Stimulated activated CD4-positive, alpha-beta T cell treated with anti-CD3 and anti-CD28 coated beads, Interleukin-12 subunit alpha, Interleukin-12 subunit beta, amount 100 ng/mL, for 4 hours (primary cell): Measurements from ENCODE around the gene PRR32.
"Not testable (repeated sequence)": the region's sequence is repeated elsewhere in the genome, so short reads cannot be mapped to it uniquely, and the experiment has no call there.

Source experiments
- DNase-seq: peaks from one replicate; pipeline ENCODE4 v3.0.0-alpha.2; 2020

The PRR32 gene, protein sequence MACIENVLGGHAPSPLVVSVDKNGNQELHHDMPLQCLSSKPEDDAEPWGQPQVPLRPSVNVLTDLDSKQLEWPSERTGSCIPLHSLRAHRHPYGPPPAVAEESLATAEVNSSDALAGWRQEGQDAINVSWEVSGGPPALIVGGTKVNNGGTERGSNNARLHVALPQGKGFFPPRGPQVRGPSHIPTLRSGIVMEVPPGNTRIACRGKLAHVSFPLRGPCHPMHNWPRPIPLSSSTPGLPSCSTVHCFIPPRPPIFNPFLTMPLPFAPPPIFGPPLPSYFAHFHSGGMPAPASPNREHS

DNA sequence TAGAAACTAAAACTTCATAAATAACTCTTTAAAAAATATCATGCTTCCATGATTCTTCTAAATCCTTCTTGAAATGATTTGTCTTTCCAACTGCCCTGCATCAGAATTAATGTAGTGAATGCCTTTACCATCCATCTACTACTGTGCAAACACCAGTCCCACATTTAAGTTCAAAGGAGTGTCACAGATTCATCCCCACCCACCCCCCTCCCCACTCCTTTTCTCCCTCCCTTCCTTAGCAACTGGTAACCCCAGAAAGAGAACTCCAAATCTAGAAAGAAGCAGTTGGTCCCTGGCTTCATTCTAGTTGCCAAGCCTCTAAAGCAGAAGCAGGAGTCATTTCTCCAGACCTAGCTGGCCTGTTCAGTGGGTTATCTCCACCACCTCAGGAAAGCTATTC lies at the start of gene PRR32:
Gene PRR32, plus strand, starts transcription at position 301 of the 400 bp plus-strand sequence. CDS start 115 bp downstream, outside the sequence.
- DNase-seq = no peak

DNA sequence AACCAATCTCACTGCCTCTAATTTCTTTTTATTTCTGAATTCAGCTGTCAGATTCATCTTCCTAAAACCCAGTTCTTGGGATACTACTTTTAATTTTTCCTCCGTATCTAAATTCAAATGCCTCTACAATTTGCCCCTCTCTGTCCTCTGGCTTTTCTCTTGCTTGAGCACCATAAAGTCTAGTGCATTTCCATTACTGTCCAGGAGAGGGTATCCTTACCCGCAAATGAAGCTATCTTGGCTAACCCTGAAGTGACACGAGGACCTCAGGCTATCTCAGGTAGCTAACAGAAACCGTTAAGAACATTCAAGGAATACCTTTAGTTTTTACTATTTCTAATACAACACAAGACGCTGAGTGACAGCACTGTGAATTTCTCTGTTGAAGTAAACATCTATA lies 49.4 kb upstream of the PRR32 start:
- DNase-seq = no peak

- DNase-seq = no peak
Observed at GRCh38 chrX:126785539-126785938, 34.0 kb upstream of the PRR32 start.

DNA sequence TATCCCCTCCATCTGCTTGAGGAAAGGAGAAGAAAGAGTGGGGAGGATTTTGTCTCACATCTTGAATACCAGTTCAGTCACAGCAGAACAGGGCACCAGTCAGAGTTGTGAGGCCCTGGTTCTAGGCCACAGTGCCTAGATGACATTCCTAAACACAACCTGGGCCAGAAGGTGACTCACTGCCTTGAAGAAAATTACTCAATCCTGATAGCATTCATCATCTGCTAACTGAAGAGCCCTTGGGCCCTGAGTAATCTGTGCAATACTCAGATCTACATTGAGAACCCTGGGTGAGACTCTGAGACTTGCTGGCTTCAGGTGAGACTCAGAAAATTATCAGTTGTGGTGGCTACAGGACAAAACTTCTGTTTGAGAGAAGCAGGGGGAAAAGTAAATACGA lies 20.5 kb upstream of the PRR32 start:
- no peak for DNase-seq

DNA sequence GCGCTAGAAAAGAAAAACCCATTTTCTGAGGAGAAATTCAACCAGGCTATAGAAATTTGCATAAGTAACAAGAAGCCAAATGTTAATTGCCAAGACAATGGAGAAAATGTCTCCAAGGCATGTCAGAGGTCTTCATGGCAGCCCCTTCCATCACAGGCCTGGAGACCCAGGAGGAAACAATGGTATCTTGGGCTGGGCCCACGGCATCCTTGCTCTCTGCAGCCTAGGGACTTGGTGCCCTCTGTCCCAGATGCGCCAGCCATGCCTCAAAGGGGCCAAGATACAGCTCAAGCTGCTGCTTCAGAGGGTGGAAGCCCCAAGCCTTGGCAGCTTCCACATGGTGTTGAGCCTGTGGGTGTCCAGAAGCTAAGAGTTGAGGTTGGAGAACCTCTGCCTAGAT lies 12.7 kb upstream of the PRR32 start:
- not testable (repeated sequence) for DNase-seq

GRCh38 chrX:126815806-126816205 lies 3.7 kb upstream of the PRR32 start:
- no peak for DNase-seq

DNA sequence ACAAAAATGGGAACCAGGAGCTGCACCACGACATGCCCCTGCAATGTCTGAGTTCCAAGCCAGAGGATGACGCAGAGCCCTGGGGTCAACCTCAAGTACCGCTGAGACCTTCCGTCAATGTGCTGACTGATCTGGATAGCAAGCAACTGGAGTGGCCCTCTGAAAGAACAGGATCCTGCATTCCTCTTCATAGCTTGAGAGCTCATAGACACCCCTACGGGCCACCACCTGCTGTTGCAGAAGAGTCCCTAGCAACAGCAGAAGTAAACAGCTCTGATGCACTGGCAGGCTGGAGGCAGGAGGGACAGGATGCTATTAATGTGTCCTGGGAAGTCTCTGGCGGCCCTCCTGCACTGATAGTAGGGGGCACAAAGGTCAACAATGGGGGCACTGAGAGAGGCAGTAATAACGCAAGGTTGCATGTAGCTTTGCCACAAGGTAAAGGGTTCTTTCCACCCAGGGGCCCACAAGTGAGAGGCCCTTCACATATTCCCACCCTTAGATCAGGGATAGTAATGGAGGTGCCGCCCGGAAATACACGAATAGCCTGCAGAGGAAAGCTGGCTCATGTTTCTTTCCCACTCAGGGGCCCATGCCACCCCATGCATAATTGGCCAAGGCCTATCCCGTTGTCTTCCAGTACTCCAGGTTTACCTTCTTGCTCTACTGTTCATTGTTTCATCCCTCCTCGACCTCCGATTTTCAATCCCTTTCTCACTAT lies 1.3 kb downstream of the PRR32 start:
- DNase-seq = no peak

DNA sequence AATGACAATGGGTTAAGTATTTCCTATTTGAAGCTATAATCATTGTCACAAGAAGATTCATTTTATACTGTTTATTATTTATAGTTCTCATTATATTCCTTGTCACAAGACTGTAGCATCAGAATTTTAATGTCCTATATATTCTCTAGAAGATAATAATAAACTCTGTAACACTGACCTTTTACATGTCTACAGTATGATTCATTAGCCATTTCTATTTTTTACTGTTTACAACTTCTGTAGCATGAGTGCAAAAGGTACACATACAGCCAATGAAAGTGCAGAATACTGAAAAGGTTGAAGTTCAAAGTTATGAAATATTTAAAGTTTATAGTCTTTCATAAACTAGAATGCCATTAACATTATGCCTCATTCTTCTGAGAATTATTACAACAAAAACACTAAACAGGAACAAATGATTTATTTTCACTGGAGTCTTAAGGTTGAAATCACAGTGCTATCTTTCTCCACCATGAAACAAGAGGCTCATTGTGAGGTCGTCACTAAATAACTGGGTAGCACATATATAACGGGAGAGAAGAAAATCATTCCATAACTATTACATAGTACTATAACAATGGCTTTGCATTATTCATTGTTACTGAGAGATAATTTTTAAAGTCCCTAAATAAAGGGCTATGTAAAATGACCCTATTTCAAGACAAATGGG lies 4.9 kb downstream of the PRR32 start:
- DNase-seq = no peak

DNA sequence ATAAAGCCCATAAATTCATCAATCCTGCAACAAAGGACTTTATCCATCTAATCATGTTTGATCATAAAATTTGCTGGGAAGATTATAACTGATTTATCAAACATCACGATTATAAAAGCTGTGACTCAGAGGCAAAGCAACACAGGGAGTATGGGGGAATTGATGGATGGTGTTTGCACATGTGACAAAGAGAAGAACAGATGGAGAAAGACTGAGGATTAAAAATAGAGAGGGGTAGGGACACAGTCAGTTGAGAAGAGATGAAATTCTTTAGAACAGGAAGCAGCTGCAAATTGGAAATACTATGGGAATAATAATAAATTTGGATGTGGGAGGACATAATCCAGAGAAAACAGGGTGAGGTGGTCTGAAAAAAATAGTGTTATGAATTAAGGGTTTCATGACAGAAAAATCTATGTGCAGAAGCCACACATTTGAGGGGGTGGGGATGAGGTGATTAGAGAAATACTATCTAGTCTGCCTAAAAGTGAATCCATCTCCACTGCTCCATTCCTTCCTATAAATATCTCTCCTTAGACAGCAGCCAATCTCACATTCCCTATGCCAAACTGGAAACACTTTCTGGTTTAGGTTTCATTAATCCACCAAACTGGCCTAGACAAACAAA lies 6.2 kb downstream of the PRR32 start:
- no peak for DNase-seq

DNA sequence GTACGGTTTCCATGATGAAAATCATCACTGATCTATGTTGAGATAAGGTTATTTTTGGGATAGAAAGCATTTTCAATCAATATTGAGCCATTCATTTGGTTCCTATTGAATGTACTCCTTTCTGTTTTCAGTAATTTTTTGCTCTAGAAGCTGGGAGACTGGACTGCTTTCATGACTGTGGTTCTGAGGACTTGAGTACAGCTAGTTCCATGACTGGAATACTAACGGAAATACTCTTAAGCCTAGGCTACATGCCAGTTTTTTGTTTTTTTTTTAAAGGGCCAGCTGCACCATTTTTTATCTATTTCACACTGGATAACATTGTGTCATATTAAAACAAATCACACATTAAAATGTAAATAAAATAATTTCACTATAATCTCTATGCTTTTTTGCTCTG lies 16.7 kb downstream of the PRR32 start:
- DNase-seq = no peak

GRCh38 chrX:126847143-126847542 lies 27.6 kb downstream of the PRR32 start:
- no peak for DNase-seq

GRCh38 chrX:126855839-126856524 lies 36.5 kb downstream of the PRR32 start:
- DNase-seq = no peak
